Liver (tissue), 9 donors: ENCODE data around the gene PRPS2. TPM values are rescaled to one million over a fixed set of nuclear protein-coding genes. Genes with fewer than 3 reads are reported as not detected.

Source experiments
- DNase-seq: peaks from one replicate; pipeline ENCODE4 v3.0.0-alpha.2; 2017; ENCODE audit warnings: low spot score
- H3K27ac ChIP-seq, 2 donors: one replicate each; pipeline ENCODE4 v1.7.0; 2013; ENCODE audit warnings: inconsistent platforms in 2 of 2, low read length in 2 of 2, control low read depth in 1 of 2, low read depth in 1 of 2, mild to moderate bottlenecking in 1 of 2
- H3K27me3 ChIP-seq, 4 donors: one replicate each; pipeline versions ENCODE4 v1.6.1 to v1.7.0; 2013; ENCODE audit warnings: low read length in 3 of 4, inconsistent platforms in 1 of 4, mild to moderate bottlenecking in 1 of 4, moderate library complexity in 1 of 4; ENCODE audit not compliant: control insufficient read depth in 4 of 4, insufficient read depth in 4 of 4
- H3K36me3 ChIP-seq, 4 donors: one replicate each; pipeline versions ENCODE4 v1.6.1 to v1.7.0; 2013; ENCODE audit warnings: low read length in 3 of 4, mild to moderate bottlenecking in 3 of 4, low read depth in 1 of 4, moderate library complexity in 1 of 4; ENCODE audit not compliant: control insufficient read depth in 4 of 4, insufficient read depth in 3 of 4
- H3K4me1 ChIP-seq, 4 donors: one replicate each; pipeline versions ENCODE4 v1.6.1 to v1.7.0; 2013; ENCODE audit warnings: low read length in 3 of 4, mild to moderate bottlenecking in 3 of 4, moderate library complexity in 1 of 4; ENCODE audit not compliant: control insufficient read depth in 4 of 4, insufficient read depth in 4 of 4
- H3K4me3 ChIP-seq, 3 donors: one replicate each; pipeline versions ENCODE4 v1.6.1 to v1.7.0; 2013; ENCODE audit warnings: low read length in 3 of 3, control low read depth in 1 of 3, low read depth in 1 of 3, mild to moderate bottlenecking in 1 of 3
- H3K9ac ChIP-seq, 2 donors: one replicate each; pipeline ENCODE4 v1.7.0; 2013; ENCODE audit warnings: low read length in 2 of 2, mild to moderate bottlenecking in 2 of 2, moderate library complexity in 2 of 2, control low read depth in 1 of 2, low read depth in 1 of 2
- H3K9me3 ChIP-seq, 4 donors: one replicate each; pipeline versions ENCODE4 v1.6.1 to v1.7.0; 2013; ENCODE audit warnings: low read length in 3 of 4; ENCODE audit not compliant: control insufficient read depth in 4 of 4
- EGR1 ChIP-seq, 2 donors: IDR thresholded peaks; 2 replicates each; pipeline ENCODE4 v1.6.1; 2016 to 2018; ENCODE audit warnings: antibody characterized with exemption in 2 of 2, low read depth in 2 of 2
- FOXA1 ChIP-seq: IDR thresholded peaks from 2 replicates; pipeline ENCODE4 v1.6.1; 2016; ENCODE audit warnings: antibody characterized with exemption
- HNF4A ChIP-seq, 2 donors: conservative IDR thresholded peaks; 2 replicates each; pipeline ENCODE4 v1.6.1; 2016; ENCODE audit warnings: antibody characterized with exemption in 2 of 2, mild to moderate bottlenecking in 2 of 2
- HNF4G ChIP-seq: IDR thresholded peaks from 2 replicates; pipeline ENCODE4 v1.6.1; 2016; ENCODE audit warnings: antibody characterized with exemption
- NR2F2 ChIP-seq: IDR thresholded peaks from 2 replicates; pipeline ENCODE4 v1.6.1; 2016; ENCODE audit warnings: antibody characterized with exemption
- RAD21 ChIP-seq, 2 donors: IDR thresholded peaks; 2 replicates each; pipeline ENCODE4 v1.6.1; 2016; ENCODE audit warnings: antibody characterized with exemption in 2 of 2, mild to moderate bottlenecking in 2 of 2
- RXRA ChIP-seq, 2 donors: IDR thresholded peaks; 2 replicates each; pipeline ENCODE4 v1.6.1; 2017 to 2018; ENCODE audit warnings: antibody characterized with exemption in 2 of 2, mild to moderate bottlenecking in 1 of 2
- SP1 ChIP-seq: IDR thresholded peaks from 2 replicates; pipeline ENCODE4 v1.6.1; 2018; ENCODE audit warnings: antibody characterized with exemption, mild to moderate bottlenecking
- TAF1 ChIP-seq: conservative IDR thresholded peaks from 2 replicates; pipeline ENCODE4 v1.6.1; 2016; ENCODE audit warnings: antibody characterized with exemption, mild to moderate bottlenecking
- YY1 ChIP-seq: IDR thresholded peaks from 2 replicates; pipeline ENCODE4 v1.6.1; 2016; ENCODE audit warnings: antibody characterized with exemption, mild to moderate bottlenecking
- WGBS: extraction: QIAGEN DNeasy Blood & Tissue Kit; methylation state at CpG from one replicate; pipeline ENCODE4 v1.1.7; 2013; 5-methylcytosine and 5-hydroxymethylcytosine counted together
- polyA plus RNA-seq, 2 donors: library from polyadenylated mRNA; stranded (reverse) in 1 of 2; unstranded in 1 of 2; fragments of 200-250 nt in 1 of 2; fragments of >200 nt in 1 of 2; fragmentation: Nextera tagmentation in 1 of 2; extraction: Ambion mirVana in 1 of 2; gene quantifications; one replicate each; pipeline versions ENCODE4 v1.2.1 to v1.2.3, GENCODE V29; 2013 to 2015
- total RNA-seq, 2 donors: library from RNA; depleted of rRNA; stranded (reverse); fragments of >200 nt; gene quantifications; one replicate each; pipeline ENCODE4 v1.2.3, GENCODE V29; 2014
- TF ChIP-seq, protein P1 (sequence below): IDR thresholded peaks from 2 replicates; pipeline ENCODE4 v1.6.1; 2016; ENCODE audit warnings: antibody characterized with exemption
- TF ChIP-seq, protein P2 (sequence below): IDR thresholded peaks from 2 replicates; pipeline ENCODE4 v1.6.1; 2016; ENCODE audit warnings: antibody characterized with exemption
- TF ChIP-seq, protein P3 (sequence below): fragments of 150-350 bp; IDR thresholded peaks from 2 replicates; pipeline ENCODE4 v1.5.1; 2017; ENCODE audit warnings: improper control_type of control experiment, low read depth, low read length; ENCODE audit not compliant: missing input control
- TF ChIP-seq, protein P4 (sequence below): IDR thresholded peaks from 2 replicates; pipeline ENCODE4 v1.6.1; 2016; ENCODE audit warnings: antibody characterized with exemption
- donor health status: healthy.
- donor health status: healthy.
- donor health status: healthy.
- donor health status: healthy.
- donor health status: healthy.

PRPS2 gene
- total and polyA plus RNA-seq, 4 donors: 12.7 to 19.9 (median 13.5) TPM

DNA sequence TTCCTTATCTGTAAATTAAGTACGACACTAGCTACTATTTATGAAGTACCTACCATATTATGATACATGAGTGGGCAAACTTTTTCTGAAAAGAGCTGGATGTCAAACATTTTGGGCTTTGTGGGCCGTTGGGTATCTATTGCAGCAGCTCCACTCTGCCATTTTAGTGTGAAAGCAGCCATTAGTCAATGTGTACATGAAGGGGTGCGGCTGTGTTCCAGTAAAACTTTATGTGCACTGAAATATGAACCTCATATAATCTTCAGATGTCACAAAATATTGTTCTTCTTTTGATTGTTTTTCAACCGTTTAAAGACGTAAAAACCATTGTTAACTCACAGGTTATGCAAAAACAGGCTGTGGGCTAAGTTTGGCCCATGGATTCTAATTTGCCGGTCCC, 14.1 kb downstream of the PRPS2 start:
- Histone ChIP-seq H3K27ac (no peak overlapping the region), H3K4me3 (no peak overlapping the region), H3K9me3 (no peaks in the 10 kb centered on the region), H3K4me1 (no peaks in the 10 kb centered on the region), H3K27me3 (no peaks in the 10 kb centered on the region), H3K36me3 (peaks cover 0 to 2% (median 0%) of the 10 kb centered on the region in 4 donors), H3K9ac (no peak overlapping the region)
- no peak for DNase-seq
- WGBS: 93% methylated on average over 6 of the region's 6 CpGs
- no peak for TF ChIP-seq NR2F2
- TF ChIP-seq, protein P1, sequence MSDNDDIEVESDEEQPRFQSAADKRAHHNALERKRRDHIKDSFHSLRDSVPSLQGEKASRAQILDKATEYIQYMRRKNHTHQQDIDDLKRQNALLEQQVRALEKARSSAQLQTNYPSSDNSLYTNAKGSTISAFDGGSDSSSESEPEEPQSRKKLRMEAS: no peak
- no peak for TF ChIP-seq HNF4A (conservative IDR thresholded peaks at IDR 0.05)

DNA sequence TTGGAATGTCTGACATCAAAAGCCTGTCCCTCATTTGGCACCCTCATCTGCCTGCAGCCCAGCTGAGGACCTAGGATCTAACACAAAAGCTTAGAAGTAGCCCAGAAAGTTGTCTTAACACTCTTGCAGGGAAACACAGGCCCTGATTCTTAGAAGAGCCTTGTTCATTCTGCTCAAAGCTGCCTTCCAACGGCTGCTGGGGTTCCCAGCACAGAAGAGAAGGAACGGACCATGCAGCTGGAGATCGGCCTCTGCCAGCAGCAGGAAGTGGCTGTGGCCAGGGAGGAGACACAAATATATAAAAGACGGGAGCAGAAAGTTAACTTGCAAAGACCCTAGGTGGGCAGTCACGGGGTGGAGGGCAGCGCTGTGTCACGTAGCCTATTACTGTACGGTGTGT, 20.4 kb downstream of the PRPS2 start:
- Histone ChIP-seq H3K27me3 (no peaks in the 10 kb centered on the region), H3K4me1 (no peaks in the 10 kb centered on the region), H3K27ac (no peak overlapping the region), H3K4me3 (no peak overlapping the region), H3K9me3 (no peaks in the 10 kb centered on the region), H3K36me3 (peaks cover 0 to 3% (median 1%) of the 10 kb centered on the region in 4 donors), H3K9ac (no peak overlapping the region)
- DNase-seq: no peak
- 77% methylated on average over 8 of the region's 8 CpGs for WGBS
- TF ChIP-seq YY1: no peak
- no peak for TF ChIP-seq SP1
- TF ChIP-seq HNF4A (conservative IDR thresholded peaks at IDR 0.05): no peak
- TF ChIP-seq TAF1: no peak
- TF ChIP-seq RXRA (IDR thresholded peaks at IDR 0.05): no peak
- TF ChIP-seq, protein P2, sequence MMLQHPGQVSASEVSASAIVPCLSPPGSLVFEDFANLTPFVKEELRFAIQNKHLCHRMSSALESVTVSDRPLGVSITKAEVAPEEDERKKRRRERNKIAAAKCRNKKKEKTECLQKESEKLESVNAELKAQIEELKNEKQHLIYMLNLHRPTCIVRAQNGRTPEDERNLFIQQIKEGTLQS: no peak
- no peak for TF ChIP-seq HNF4G
- TF ChIP-seq FOXA1: no peak
- TF ChIP-seq EGR1 (IDR thresholded peaks at IDR 0.05; ENCODE audit: low read depth in 2 of 2): no peak
- TF ChIP-seq, protein P3, sequence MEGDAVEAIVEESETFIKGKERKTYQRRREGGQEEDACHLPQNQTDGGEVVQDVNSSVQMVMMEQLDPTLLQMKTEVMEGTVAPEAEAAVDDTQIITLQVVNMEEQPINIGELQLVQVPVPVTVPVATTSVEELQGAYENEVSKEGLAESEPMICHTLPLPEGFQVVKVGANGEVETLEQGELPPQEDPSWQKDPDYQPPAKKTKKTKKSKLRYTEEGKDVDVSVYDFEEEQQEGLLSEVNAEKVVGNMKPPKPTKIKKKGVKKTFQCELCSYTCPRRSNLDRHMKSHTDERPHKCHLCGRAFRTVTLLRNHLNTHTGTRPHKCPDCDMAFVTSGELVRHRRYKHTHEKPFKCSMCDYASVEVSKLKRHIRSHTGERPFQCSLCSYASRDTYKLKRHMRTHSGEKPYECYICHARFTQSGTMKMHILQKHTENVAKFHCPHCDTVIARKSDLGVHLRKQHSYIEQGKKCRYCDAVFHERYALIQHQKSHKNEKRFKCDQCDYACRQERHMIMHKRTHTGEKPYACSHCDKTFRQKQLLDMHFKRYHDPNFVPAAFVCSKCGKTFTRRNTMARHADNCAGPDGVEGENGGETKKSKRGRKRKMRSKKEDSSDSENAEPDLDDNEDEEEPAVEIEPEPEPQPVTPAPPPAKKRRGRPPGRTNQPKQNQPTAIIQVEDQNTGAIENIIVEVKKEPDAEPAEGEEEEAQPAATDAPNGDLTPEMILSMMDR: no peak
- TF ChIP-seq, protein P4, sequence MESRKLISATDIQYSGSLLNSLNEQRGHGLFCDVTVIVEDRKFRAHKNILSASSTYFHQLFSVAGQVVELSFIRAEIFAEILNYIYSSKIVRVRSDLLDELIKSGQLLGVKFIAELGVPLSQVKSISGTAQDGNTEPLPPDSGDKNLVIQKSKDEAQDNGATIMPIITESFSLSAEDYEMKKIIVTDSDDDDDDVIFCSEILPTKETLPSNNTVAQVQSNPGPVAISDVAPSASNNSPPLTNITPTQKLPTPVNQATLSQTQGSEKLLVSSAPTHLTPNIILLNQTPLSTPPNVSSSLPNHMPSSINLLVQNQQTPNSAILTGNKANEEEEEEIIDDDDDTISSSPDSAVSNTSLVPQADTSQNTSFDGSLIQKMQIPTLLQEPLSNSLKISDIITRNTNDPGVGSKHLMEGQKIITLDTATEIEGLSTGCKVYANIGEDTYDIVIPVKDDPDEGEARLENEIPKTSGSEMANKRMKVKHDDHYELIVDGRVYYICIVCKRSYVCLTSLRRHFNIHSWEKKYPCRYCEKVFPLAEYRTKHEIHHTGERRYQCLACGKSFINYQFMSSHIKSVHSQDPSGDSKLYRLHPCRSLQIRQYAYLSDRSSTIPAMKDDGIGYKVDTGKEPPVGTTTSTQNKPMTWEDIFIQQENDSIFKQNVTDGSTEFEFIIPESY: no peak
- no peak for TF ChIP-seq NR2F2

DNA sequence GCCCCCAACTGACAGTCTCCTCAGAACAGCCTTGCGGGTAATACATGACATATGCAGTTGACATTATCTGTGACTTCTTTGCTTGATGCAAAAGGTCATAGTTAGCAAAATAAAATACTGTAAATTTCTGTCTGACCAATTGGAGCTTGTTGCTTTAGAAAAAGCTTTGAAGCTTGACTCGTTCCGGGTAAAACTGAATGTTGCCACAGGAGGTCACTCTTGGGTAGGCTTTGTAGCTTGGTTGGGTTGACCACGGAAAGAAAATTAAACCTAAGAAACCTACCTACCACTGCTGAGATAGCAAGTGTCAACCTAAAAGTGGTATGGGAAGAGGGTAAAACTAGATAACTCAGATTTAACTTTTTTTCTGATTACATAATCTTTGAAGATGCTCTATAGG, 23.2 kb downstream of the PRPS2 start:
- 33% methylated on average over 4 of the region's 4 CpGs for WGBS
- Histone ChIP-seq H3K27ac (no peak overlapping the region), H3K9ac (no peak overlapping the region), H3K4me3 (no peak overlapping the region), H3K9me3 (no peaks in the 10 kb centered on the region), H3K27me3 (no peaks in the 10 kb centered on the region), H3K4me1 (no peaks in the 10 kb centered on the region), H3K36me3 (peaks cover 0 to 3% (median 1%) of the 10 kb centered on the region in 4 donors)
- no peak for DNase-seq
- TF ChIP-seq, protein P3: peak; percentile 47
- TF ChIP-seq NR2F2: no peak
- peak; percentile 73 to 86 for TF ChIP-seq RAD21 (IDR thresholded peaks at IDR 0.05)
- TF ChIP-seq, protein P4: no peak
